K562 (cell line): Measurements from ENCODE around the gene AFDN. TPM values are rescaled to one million over a fixed set of nuclear protein-coding genes. Genes with fewer than 3 reads are reported as not detected.

Experiments
- ATAC-seq: fragments of 200-7000 bp; cut with Tn5 transposase; 3 replicates; pipeline ENCODE4 v1.9.1; 2020; ENCODE audit warnings: moderate library complexity
- BruUV-seq: library from RNA; stranded (reverse); fragments of 400-500 nt; replicated peaks from 2 replicates; lab custom pipeline; 2021; lab: Mats Ljungman, UMichigan
- CTCF ChIA-PET: fragments of 300-600 bp; formaldehyde crosslinking; extraction: SDS; loops from one replicate; lab custom pipeline; 2021; ENCODE audit warnings: low intra/inter-chr PET ratio; lab: Yijun Ruan, JAX
- POLR2A ChIA-PET: fragments of 300-600, 350-650 bp; sonication (Branson Sonifier 250); formaldehyde crosslinking; extraction: SDS; loops from one replicate; lab custom pipeline; 2021; ENCODE audit warnings: antibody characterized with exemption, inconsistent platforms; lab: Yijun Ruan, JAX
- DNase-seq, 4 experiments: peaks; one replicate each; pipeline versions ENCODE4 v3.0.0 to v3.0.0-alpha.2; 2011 to 2018; ENCODE audit warnings: low spot score in 3 of 4, mixed read lengths in 3 of 4; ENCODE audit errors: extremely low read depth in 1 of 4
- FAIRE-seq: peaks from 2 replicates; lab custom pipeline; 2011; peaks lifted over from hg19 to GRCh38; lab: Jason Lieb, UNC
- H2AFZ ChIP-seq: 2 replicates; pipeline ENCODE4 v1.6.0; 2011; ENCODE audit warnings: low read depth, low read length, control low read depth, inconsistent platforms
- H3K27ac ChIP-seq: fragments of 200-600 bp; 3 replicates; pipeline ENCODE4 v1.8.0; 2011; ENCODE audit warnings: low read depth, mild to moderate bottlenecking, control low read depth, inconsistent platforms, low read length, moderate library complexity, mixed read lengths; ENCODE audit errors: extremely low read depth
- H3K27me3 ChIP-seq, 2 experiments: fragments of 300-600 bp in 1 of 2; 2 replicates in 1 of 2; 3 replicates in 1 of 2; pipeline versions ENCODE4 v1.6.0 to v1.8.0; 2011; ENCODE audit warnings: inconsistent platforms in 2 of 2, low read length in 2 of 2, mild to moderate bottlenecking in 1 of 2, mixed read lengths in 1 of 2, moderate library complexity in 1 of 2; ENCODE audit not compliant: control insufficient read depth in 2 of 2, insufficient read depth in 2 of 2
- H3K36me3 ChIP-seq: fragments of 300-600 bp; 3 replicates; pipeline ENCODE4 v1.8.0; 2011; ENCODE audit warnings: mild to moderate bottlenecking, low read length, inconsistent platforms; ENCODE audit not compliant: control insufficient read depth, insufficient read depth
- H3K4me1 ChIP-seq, 2 experiments: fragments of 200-600 bp in 1 of 2; replicated peaks in 1 of 2; 2 replicates in 1 of 2; 3 replicates in 1 of 2; pipeline versions ENCODE4 v1.5.1 to v1.8.0; 2011; ENCODE audit warnings: inconsistent platforms in 2 of 2, low read length in 2 of 2, mild to moderate bottlenecking in 1 of 2, mixed read lengths in 1 of 2, moderate library complexity in 1 of 2; ENCODE audit not compliant: control insufficient read depth in 2 of 2, insufficient read depth in 2 of 2
- H3K4me2 ChIP-seq: 2 replicates; pipeline ENCODE4 v1.6.1; 2011; ENCODE audit warnings: low read length, control low read depth, inconsistent platforms, mixed read lengths; ENCODE audit not compliant: insufficient read depth
- H3K4me3 ChIP-seq: fragments of 200-600 bp; sonication (generic), shearing (Covaris generic); 2 replicates; pipeline ENCODE4 v1.5.1; 2016; ENCODE audit warnings: control low read depth, inconsistent platforms
- H3K79me2 ChIP-seq: fragments of 200-600 bp; 3 replicates; pipeline ENCODE4 v1.8.0; 2011; ENCODE audit warnings: low read length, inconsistent platforms; ENCODE audit not compliant: control insufficient read depth, insufficient read depth
- H3K9ac ChIP-seq, 2 experiments: 2 replicates each; pipeline versions ENCODE4 v1.6.0 to v1.6.1; 2011; ENCODE audit warnings: low read depth in 2 of 2, low read length in 2 of 2, control low read depth in 1 of 2, inconsistent platforms in 1 of 2, mild to moderate bottlenecking in 1 of 2, mixed read lengths in 1 of 2; ENCODE audit not compliant: insufficient read depth in 1 of 2
- H3K9me1 ChIP-seq: one replicate; pipeline ENCODE4 v1.6.0; 2011; ENCODE audit warnings: inconsistent platforms, mild to moderate bottlenecking, low read length, moderate library complexity; ENCODE audit not compliant: control insufficient read depth, insufficient read depth
- H3K9me3 ChIP-seq: replicated peaks from 2 replicates; pipeline ENCODE4 v1.5.1; 2011; ENCODE audit warnings: low read depth, low read length, inconsistent platforms; ENCODE audit not compliant: control insufficient read depth, insufficient read depth
- H4K20me1 ChIP-seq: replicated peaks from 2 replicates; pipeline ENCODE4 v1.6.1; 2011; ENCODE audit warnings: low read length, inconsistent platforms, mixed read lengths; ENCODE audit not compliant: control insufficient read depth, insufficient read depth
- E2F5 ChIP-seq: sonication (generic); formaldehyde crosslinking; IDR thresholded peaks from 2 replicates; pipeline ENCODE4 v1.8.0; 2022; ENCODE audit warnings: mild to moderate bottlenecking, missing genetic modification reagents
- JUN ChIP-seq, 2 experiments: sonication (generic) in 1 of 2; formaldehyde crosslinking in 1 of 2; IDR thresholded peaks; 2 replicates each; pipeline versions ENCODE4 v1.6.1 to v1.8.0; 2012 to 2022; ENCODE audit warnings: borderline replicate concordance in 2 of 2, mild to moderate bottlenecking in 2 of 2, improper control_type of control experiment in 1 of 2, low read depth in 1 of 2, low read length in 1 of 2, missing genetic modification reagents in 1 of 2
- JUNB ChIP-seq: fragments of 450-650 bp; formaldehyde crosslinking; conservative IDR thresholded peaks from 2 replicates; pipeline ENCODE4 v1.4.0; 2020; ENCODE audit warnings: mild to moderate bottlenecking
- MBD1 ChIP-seq: fragments of 250-450 bp; sonication (Bioruptor Pico); IDR thresholded peaks from 2 replicates; pipeline ENCODE4 v1.8.0; 2022; ENCODE audit warnings: inconsistent platforms
- NFIC ChIP-seq: fragments of 450-650 bp; IDR thresholded peaks from 2 replicates; pipeline ENCODE4 v1.6.1; 2017; ENCODE audit warnings: mild to moderate bottlenecking, inconsistent platforms
- RFX5 ChIP-seq: IDR thresholded peaks from 2 replicates; pipeline ENCODE4 v1.6.1; 2011; ENCODE audit warnings: low read depth, mild to moderate bottlenecking, improper control_type of control experiment, low read length
- SMARCC2 ChIP-seq: fragments of 450-650 bp; IDR thresholded peaks from 2 replicates; pipeline ENCODE4 v1.6.1; 2017; ENCODE audit warnings: antibody characterized with exemption, moderate library complexity, mild to moderate bottlenecking, low read depth
- THRB ChIP-seq: fragments of 450-650 bp; formaldehyde crosslinking; conservative IDR thresholded peaks from 2 replicates; pipeline ENCODE4 v1.4.0; 2022; ENCODE audit warnings: mild to moderate bottlenecking, missing genetic modification characterization
- ZBTB12 ChIP-seq: fragments of 250-450 bp; sonication (Bioruptor Pico); IDR thresholded peaks from 2 replicates; pipeline ENCODE4 v1.4.0; 2020
- WGBS: fragments of 100-300 bp; shearing (Covaris generic); methylation state at CpG from one replicate; pipeline ENCODE4 v1.1.6; 2016; ENCODE audit warnings: low coverage, mixed read lengths; ENCODE audit not compliant: insufficient coverage; ENCODE audit errors: missing lambda C conversion rate; 5-methylcytosine and 5-hydroxymethylcytosine counted together
- in situ Hi-C: fragments of 300-500 bp; cut with MboI; formaldehyde crosslinking; loops from 4 replicates; pipeline ENCODE4 v1.15.0; 2018; ENCODE audit warnings: inconsistent platforms, mixed read lengths
- intact Hi-C: fragments of 100-400 bp; cut with micrococcal nuclease; formaldehyde crosslinking; loops from 2 replicates; pipeline ENCODE4 v1.14.2; 2022
- polyA plus RNA-seq, 8 experiments: library from polyadenylated mRNA; depleted of rRNA in 4 of 8; stranded (reverse) in 5 of 8; unstranded in 3 of 8; fragments of >200 nt; fragmentation: Nextera tagmentation in 2 of 8; fragmentation: Illumina TruSeq in 1 of 8; extraction: Ambion mirVana in 2 of 8; extraction: Trizol in 1 of 8; gene quantifications; 2 replicates each; pipeline versions ENCODE4 v1.2.1 to v1.2.3, GENCODE V29; 2011 to 2014; ENCODE audit warnings: inconsistent platforms in 1 of 8, missing spikeins in 1 of 8
- total RNA-seq, 7 experiments: library from RNA; depleted of rRNA in 6 of 7; stranded (reverse); fragments of >200 nt in 6 of 7; fragmentation: Illumina TruSeq in 2 of 7; extraction: Trizol in 2 of 7; gene quantifications; 2 replicates each; pipeline versions ENCODE4 v1.2.1 to v1.2.3, GENCODE V29; 2011 to 2021; ENCODE audit warnings: low replicate concordance in 1 of 7

The AFDN gene
- total and polyA plus RNA-seq, 9 of the 15 experiments (the other 6 are each of a cell fraction or from before 2014, with no cell fraction given) = 7.2 to 129 (median 105) TPM

- Histone ChIP-seq H2AFZ (no peak overlapping the region), H3K4me1 (peaks cover 0 to 16% of the 10 kb centered on the region in 2 experiments; a peak in 3 of 5 replicates), H3K27ac (no peak overlapping the region), H3K27me3 (peaks cover 56 to 65% of the 10 kb centered on the region in 2 experiments), H3K79me2 (no peaks in the 10 kb centered on the region), H3K4me3 (no peak overlapping the region), H3K9me1 (no peaks in the 10 kb centered on the region), H3K4me2 (no peak overlapping the region), H4K20me1 (no peaks in the 10 kb centered on the region; the same call in 1 of the 2 replicates), H3K9me3 (no peaks in the 10 kb centered on the region), H3K36me3 (no peaks in the 10 kb centered on the region), H3K9ac (no peak overlapping the region)
- WGBS = 8% methylated on average over 13 of the region's 13 CpGs
- ChIA-PET CTCF (no interaction called here), POLR2A (interaction anchor here (1.2 kb wide), 1 partner anchor 13 kb away, joined by 6 read pairs; no protein-coding TSS in a partner anchor)
- DNase-seq (no peak), ATAC-seq (no peak), FAIRE-seq (no peak)
- no TSS peak for BruUV-seq
- in situ Hi-C loops (no loop called here), intact Hi-C loops (no loop called here)
- TF ChIP-seq SMARCC2 (no peak), JUN (IDR thresholded peaks at IDR 0.05; ENCODE audit: borderline replicate concordance, low read depth, low read length) (no peak), JUN (CRISPR knock-in tag; IDR thresholded peaks at IDR 0.05; ENCODE audit: borderline replicate concordance) (no peak), ZBTB12 (no peak), RFX5 (no peak), NFIC (no peak), JUNB (CRISPR knock-in tag) (no peak), E2F5 (CRISPR knock-in tag) (no peak), MBD1 (CRISPR knock-in tag) (no peak), THRB (no peak)
Measured at GRCh38 chr6:167791780-167792478, 34.8 kb upstream of the AFDN start.
